Renal pelvis (tissue), 12 donors: ENCODE results near the gene FOXI2. TPM values are rescaled to one million over a fixed set of nuclear protein-coding genes. Genes with fewer than 3 reads are reported as not detected.

Experiments used
- DNase-seq: peaks from one replicate; pipeline ENCODE4 v3.0.0-alpha.2; 2013
- long read RNA-seq, 16 experiments: transcript quantifications; one replicate each; lab custom pipeline, GENCODE V29; 2026
- polyA plus RNA-seq, 3 donors: library from polyadenylated mRNA; unstranded; fragments of 120-200 nt; gene quantifications; one replicate each; pipeline ENCODE4 v1.2.1, GENCODE V29; 2013; ENCODE audit not compliant: insufficient read length in 3 of 3

FOXI2 gene
- 1 to 10 TPM; 1.2 to 2.0 (median 1.4) TPM for polyA plus RNA-seq
- long read RNA-seq, donor 1, partial matches to known transcripts: 0 of 1 reads
- long read RNA-seq, donor 1, other reads (novel, unspliced or antisense): 0 of 1 reads
- long read RNA-seq, donor 2, partial matches to known transcripts: 0 of 1 reads
- long read RNA-seq, donor 2, other reads (novel, unspliced or antisense): 0 of 1 reads
- long read RNA-seq, donor 3, partial matches to known transcripts: 0 of 2 reads
- long read RNA-seq, donor 3, other reads (novel, unspliced or antisense): 0 of 2 reads
- long read RNA-seq, donor 4: 0 reads
- long read RNA-seq, donor 5: 0 reads
- long read RNA-seq, donor 6: 0 reads
- long read RNA-seq, donor 7, partial matches to known transcripts: 0 of 1 reads
- long read RNA-seq, donor 7, other reads (novel, unspliced or antisense): 0 of 1 reads
- long read RNA-seq, donor 8: 0 reads
- long read RNA-seq, donor 9: 0 reads
- long read RNA-seq, donor 10: 0 reads
- long read RNA-seq, donor 11: 0 reads
- long read RNA-seq, donor 12, partial matches to known transcripts: 0 of 1 reads
- long read RNA-seq, donor 12, other reads (novel, unspliced or antisense): 0 of 1 reads
- long read RNA-seq, donor 13: 0 reads
- long read RNA-seq, donor 14: 0 reads
- long read RNA-seq, donor 15: 0 reads
- long read RNA-seq, donor 16, partial matches to known transcripts: 0 of 1 reads
- long read RNA-seq, donor 16, other reads (novel, unspliced or antisense): 0 of 1 reads

DNA sequence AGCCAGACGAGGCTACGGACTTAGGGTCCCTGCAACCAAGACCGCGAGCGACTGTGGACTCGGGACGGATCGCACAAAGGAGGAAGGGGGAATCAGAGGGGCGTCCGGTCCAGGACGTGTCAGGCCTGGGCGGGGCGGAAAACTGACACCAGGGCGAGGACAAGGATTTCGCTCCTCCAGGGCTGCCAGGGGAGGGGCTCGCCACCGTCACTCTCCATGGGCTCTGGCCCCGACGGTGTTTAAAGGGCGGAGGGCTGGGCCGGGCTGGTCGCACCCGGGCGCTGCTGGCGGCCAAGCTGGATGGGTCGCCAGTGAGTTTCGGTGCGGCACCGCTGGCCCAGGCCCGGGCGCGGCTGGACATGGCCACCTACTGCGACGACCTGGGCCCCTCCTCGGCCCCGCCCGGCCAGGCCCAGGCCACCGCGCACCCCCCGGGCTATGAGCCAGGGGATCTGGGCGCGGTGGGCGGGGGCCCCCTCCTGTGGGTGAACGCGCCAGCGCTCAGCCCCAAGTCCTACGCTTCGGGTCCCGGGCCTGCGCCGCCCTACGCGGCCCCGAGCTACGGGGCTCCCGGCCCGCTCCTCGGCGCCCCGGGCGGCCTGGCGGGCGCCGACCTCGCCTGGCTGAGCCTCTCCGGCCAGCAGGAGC is at the start of gene FOXI2:
FOXI2 (plus strand) TSS at position 271 of the 648 bp plus-strand sequence; CDS start at position 360, 89 bp downstream.
- peak; percentile 54 for DNase-seq

DNA sequence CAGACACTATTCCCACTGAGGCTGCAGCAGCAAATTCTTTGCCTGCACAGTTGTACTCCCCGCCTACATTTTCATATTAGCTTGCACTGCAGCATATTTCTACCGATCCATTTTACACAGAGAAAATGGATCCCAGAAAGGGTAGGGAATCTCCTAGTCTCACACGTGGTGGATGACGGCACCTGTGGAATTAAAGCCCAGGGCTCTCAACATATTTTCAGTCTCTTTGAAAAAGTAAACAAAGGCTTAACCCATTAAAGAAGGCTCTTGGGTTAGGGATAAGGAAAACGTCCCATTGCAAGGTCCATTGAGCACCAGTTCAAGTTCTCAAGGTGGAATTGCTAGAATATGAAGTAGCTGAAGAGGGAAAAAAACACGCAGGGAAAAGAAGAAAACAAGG is 49.4 kb upstream of the FOXI2 start:
- no peak for DNase-seq

DNA sequence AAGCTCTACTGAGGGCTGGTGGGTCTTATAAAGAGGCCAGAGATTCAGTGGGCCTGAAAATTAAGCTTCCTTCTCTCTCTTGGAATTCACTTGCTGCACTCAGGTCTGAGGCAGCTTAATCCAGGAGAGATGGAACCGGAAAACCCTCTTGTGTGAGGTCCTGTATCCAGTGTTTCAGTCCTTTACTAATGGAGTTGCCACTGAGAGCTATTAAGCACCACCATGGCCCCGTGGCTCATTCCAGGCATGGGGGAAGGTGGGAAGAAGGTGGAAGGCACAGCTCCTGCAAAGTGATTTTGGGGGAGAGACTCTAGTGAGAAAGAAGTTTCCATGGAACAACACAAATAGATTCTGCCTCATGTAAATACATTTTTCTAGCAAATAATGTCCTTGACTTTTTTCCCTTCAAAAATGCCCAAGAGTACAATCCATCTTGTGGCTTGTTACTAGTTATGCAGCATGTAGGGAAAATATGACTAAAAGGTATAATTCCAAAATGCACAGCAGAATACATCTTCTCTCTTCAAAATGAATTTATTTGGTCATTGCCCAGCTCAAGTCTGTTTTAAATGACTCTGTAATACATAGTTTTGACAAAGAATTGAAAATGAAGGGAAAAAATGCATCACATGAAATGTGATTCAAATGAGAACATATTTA is 46.7 kb upstream of the FOXI2 start:
- DNase-seq: no peak

DNA sequence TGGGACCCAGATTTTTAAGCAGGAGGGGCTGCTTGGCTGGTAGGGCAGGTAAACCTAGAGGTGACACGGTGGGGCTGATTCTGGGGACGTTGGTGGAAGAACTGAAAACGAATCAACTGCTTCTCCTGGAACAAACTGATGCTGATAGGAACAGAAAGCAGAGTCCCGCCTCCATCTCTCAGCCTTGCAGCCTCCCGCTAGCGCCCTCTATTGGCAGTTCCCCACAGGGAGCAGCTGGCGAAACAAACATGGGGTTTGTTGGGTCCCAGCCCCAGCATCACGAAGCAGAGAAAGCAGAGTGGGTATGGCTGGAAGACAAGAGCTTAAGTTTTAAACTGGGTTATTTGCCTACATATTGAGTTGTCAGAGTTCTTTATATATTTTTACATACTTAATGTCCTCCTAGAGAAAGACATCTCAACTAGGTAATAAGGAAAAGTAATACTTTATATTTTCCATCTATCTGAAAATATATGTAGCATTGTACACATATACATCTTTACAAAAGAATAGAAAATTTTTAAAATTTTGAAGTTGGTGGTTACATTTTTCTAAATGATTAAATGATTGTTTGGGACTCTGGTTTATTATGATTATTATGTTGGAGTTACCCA is 42.3 kb upstream of the FOXI2 start:
- no peak for DNase-seq

DNA sequence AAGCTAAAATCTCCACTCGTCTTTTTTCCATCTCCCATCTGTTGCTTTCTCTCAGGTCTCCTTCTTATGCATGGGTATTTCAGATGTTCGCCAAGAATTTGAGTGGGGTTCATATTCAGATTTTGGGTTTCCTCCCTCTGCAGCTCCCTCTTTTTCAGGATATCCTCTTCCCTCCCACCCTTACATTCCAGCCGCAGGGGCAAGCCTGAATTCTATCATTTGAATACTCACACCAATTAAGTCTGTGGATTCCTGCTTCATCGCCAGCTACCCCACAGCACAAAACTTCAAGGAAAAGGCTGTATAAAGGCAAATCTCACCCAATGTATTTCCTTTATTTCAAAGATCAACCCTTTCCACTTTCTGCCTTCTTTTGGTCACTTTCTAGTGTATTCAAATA is 41.6 kb upstream of the FOXI2 start:
- no peak for DNase-seq

DNA sequence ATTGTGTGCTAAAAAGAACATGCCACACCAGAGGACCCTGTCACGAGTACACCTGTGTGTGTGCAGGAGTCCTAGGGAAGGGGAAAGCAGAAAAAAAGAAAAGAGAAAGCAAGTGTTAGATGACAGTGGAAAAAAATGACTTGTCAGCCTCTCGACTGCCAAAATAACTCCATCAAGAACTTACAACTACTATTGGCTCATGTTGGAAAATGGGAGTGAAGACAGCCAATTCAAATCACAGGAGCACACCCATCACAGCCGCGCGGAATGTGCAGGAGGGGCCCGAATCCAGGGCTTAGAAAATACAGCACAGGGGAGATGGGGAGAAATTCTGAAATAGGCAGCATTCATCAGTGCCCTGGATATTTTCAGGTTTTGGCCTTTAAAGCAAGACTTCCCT is 38.1 kb upstream of the FOXI2 start:
- no peak for DNase-seq

DNA sequence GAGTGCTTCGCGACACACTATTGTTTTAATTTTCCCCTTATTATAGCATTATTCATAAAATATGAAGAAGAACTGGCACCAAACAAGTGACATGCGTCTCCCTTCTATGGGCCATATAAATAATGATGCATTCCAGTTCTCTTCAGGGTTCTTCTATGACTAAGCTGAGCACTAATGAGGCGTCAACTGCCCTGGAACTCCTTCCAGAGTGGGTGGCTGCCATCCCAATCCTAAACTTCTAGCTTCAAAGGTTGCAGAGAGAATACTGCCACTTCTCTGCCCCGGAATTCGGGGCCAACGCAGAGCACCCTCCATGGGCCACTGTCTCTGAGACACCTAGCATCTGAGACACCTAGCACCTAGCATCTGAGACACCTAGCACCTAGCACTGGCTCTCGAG is 37.7 kb upstream of the FOXI2 start:
- DNase-seq: no peak

DNA sequence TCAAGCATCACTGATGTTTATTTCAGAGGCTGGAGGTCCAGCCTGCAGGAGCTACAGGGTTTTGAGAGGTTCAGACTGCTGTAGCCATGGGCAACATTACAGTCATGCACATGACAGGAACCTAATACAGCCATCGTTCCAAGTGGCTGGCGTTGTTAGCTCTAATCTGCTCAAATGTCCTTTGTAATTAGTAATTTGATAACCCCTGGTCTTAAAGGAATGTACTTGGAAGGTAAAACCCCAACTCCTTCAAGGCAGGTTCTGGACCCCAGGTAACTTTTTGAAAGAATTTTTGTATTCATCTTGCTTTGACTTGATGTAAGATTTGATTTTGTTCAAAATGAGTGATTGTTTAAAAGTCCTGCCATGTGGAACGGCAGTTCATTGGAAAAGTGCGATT is 34.7 kb upstream of the FOXI2 start:
- DNase-seq: peak; percentile 77

DNA sequence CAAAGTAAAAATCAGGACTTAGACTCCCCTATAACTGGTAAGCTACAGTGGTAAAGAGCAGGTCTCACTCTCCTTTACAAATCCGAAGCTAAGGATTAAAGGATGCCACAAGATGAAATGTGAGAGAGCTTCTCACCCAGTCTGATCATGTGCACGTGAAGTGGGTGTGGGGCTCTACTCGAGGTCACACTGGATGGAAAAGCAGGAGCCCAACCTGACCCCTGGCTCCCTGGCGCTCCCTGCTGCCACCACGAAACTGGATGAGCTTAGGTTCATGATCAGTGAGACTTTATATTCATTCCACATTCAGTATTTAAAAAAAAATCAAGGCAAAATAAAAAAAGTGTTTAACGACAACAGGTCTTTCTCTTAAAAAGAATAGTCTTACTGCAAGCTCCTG is 21.7 kb upstream of the FOXI2 start:
- DNase-seq: no peak

DNA sequence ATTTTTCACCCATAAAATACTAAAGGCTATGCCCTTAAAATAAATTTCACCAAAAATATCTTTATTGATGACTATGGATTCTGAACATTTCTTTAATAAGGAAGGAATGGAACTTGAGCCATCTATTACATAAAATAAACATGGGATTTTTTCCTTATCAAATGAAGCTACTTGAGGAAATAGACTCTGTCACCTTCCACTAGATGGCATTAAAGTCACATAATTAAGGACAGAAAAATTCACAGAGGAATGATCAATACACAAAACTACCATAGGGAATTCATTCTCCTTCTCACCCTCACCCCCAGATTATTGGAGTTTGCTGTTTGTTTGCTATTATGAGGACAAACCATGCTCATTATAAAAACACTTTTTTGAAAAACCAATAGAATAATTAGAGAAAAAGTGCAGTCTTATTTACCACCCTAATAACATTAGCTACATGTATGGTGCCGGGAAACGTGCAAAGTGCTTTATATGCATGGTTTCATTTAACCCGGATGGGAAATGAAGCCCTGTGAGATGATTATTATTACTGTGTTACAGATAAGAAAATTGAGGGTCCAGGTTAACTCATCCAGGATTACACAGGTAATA is 21.1 kb upstream of the FOXI2 start:
- no peak for DNase-seq

DNA sequence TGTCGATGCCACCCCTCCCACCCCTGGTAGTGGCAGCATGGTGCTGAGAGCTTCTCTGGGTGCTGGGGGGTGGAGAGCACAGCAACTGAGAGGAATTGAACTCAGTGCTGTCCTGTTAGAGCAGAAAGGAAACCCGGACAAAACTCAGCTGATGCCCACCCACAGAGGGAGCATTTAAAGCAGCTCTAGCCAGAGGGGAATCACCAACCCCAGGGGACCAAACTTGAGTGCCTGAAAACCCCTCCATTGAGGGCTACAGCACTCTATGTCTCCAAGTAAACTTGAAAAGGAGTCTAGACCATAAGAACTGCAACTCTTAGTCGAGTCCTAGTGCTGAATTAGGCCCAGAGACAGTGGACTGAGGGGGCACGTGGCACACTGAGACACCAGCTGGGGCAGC is 16.8 kb upstream of the FOXI2 start:
- DNase-seq: no peak

DNA sequence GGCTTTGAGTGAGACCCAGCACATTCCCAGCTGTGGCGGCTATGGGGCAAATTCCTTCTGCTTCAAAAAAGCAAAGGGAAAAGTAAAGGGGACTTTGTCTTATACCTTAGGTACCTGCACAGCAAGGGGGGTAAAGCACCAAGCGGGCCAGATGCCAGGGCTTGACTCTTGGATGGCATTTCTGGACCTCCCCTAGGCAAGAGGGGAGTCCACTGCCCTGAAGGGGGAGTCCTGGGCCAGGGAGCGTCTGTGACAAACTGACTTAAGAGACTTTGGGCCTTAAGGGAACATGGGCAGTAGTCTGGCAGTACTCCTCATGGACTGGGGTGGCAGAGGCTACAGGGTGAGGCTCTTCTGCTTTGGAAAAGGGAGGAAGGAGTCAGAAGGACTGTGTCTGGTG is 16.1 kb upstream of the FOXI2 start:
- DNase-seq: no peak

DNA sequence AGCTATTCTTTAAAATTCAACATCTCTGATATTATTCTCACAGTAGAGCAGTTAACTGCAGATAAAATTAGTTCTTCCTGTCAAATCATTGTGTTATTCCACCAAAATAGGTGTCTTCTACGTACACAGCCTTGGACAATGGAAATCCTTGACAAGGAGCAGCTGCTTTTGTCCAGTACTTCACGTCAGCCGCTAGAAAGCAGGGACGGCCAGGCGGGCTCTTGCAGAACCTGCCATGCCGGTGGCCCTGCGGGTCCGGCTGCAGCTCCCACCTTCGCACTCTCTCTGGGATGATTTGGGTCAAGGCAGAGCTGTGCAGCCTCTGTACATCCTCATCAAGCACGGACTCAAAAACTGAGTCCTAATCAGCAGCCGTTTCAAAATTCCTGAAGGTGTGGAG is 2.2 kb upstream of the FOXI2 start:
- DNase-seq: no peak

DNA sequence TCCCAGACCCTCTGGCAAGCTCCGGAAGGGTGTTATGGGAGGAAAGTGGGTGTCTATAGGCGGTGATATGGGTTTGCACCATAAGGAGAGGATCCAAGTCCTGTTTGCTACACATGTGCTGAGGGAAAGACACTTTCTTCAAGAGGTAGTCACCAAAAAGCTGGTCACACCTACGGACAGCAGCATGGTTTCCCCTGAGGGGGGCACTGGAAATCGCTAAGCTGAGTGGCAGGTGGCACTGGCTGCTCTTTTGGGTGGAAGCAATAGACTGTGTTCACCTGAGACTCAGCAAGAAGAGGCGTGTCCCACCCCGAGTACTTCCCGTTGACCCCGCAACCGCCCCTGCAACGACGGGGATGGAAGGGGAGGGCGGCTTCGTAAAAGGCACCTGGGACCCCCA is 1.8 kb upstream of the FOXI2 start:
- no peak for DNase-seq

DNA sequence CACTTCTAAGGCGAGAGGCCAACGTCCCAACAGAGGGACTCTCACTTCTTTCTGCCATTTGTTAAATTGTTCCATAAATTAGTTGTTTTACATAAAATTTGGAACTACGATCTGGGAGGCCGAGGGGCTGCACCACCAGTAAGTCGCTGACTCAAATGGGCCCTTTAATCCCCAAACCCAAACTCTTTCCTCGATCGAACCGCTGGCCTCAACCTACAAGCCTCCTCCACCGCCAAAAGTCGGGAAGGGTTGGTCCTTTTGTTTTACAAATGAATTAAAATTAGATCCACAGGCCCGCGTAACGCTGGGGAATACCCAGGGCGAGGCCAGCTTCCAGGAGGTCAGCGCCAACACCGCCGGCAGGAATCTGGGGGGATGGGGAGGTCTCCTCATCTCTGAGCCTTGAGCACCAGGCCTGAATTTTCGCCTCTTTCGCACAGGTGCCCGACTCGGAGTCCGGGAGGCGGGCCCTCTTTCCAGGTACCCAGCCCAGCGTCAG is 1.2 kb upstream of the FOXI2 start:
- no peak for DNase-seq

DNA sequence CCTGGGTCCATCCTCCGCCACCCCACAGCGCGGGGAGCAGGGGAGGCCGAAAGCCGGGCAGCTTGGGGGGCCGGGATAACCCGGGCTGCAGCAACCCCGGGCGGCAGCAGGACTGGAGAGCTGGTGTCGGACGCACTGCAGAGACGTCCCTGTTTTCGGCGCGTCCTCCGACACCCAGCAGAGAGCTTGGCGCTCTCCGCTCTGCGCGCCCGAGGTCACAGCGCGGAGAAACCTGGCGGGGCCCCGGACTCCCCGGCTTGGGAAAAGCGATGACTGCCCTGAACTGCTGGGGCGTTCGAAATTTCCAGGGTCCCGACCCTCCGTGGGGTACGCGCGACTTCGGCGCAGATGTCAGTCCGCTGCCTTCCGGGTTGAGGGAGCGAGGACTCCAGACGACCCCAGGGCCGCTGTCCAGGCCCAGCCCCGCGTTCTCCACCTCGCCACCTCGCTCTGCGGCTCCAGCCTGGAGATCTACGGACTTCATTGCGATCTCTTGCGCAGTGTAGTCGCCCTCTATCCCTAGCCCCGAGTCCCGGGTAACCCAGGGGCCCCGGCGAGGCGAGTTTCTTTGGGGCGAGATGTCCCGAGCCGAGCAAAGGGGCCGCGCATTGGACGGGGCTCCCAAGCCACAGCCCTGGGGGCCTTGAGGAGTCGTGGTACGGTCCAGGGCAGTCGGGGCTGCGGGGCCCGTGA is 617 bp upstream of the FOXI2 start:
- no peak for DNase-seq

DNA sequence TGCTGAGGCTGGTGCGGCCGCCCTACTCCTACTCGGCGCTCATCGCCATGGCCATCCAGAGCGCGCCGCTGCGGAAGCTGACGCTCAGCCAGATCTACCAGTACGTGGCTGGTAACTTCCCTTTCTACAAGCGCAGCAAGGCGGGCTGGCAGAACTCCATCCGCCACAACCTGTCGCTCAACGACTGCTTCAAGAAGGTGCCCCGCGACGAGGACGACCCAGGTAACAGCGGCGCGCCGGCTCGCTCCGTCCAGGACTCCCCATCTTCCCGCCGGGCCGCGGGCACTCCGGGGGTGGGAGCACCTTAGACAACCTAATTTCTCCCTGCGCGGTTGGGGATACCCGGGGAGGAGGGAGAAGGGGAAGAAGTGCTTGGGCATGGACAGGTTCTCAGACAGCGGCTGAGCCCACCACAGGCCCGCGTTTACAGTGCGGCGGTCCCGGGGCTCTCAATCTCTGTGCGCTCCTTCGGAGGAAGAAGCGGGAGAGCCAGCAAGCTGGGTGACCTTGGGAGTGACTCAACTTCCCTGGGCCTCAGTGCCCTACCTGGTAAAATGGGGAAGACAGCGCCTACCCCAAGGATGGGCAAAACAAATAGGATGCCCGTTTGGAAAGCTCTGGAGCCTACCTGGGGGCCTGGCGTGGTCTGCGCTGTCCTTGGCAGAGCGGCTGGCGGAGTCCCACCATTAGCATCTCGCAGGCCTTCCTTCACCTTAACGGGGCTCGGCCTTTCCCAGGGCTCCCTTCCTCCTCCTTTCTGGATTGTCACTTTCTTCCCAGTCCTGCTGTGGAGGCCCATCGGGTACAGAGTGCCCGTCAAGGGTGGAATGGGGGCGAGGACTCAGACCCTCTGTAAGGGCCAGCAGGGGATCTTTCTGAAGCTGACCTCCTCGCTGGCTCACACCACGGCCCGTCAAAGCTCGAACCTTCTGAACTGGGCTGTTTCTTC is 852 bp downstream of the FOXI2 start:
- DNase-seq: no peak

DNA sequence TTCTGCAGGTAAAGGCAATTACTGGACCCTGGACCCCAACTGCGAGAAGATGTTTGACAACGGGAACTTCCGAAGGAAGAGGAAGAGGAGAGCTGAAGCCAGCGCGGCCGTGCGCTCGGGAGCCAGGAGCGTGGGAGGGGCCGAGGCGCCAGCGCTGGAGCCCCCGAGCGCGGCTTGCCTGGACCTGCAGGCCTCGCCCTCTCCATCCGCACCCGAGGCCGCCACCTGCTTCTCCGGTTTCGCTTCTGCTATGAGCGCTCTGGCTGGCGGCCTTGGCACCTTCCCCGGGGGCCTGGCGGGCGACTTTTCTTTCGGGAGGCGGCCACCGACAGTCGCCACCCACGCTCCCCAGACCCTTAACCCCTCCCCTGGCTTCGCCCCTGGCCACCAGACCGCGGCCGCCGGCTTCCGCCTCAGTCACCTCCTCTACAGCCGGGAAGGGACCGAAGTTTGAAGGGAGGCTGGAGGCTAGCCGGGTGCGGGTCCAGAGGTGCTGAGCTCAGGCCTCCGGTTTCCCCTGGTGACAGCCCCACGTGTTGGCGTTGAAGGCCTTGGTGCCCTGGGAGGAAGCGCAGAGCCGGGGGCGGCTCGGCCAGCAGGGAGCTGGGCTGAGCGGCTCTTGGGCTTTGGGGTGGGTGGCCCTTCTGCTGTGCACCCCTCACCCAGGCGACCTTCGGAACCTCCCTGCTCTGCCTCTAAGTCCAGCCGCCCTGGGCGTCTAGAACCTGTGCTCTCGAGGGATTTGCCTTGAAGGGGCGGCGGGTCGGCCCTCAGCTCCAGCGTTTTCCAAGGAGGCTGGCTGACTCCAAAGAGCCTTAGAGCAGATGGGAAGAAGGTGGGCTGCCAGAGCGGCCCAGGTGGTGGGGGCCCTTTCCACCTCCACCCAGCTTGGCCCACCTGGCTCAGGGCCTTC is 1.8 kb downstream of the FOXI2 start:
- DNase-seq: no peak
